Upper lobe of left lung (tissue), 6 donors: ENCODE data around the gene LIME1. TPM values are rescaled to one million over a fixed set of nuclear protein-coding genes. Genes with fewer than 3 reads are reported as not detected.
"Not testable (repeated sequence)": the region's sequence is repeated elsewhere in the genome, so short reads cannot be mapped to it uniquely, and the experiment has no call there.

Source experiments
- ATAC-seq, 2 donors: fragments of 200-7000 bp; cut with Tn5 transposase; one replicate each; pipeline ENCODE4 v1.9.1; 2022; ENCODE audit warnings: mild to moderate bottlenecking in 2 of 2, moderate library complexity in 2 of 2; ENCODE audit not compliant: low FRiP score in 2 of 2
- DNase-seq, 2 donors: peaks; one replicate each; pipeline ENCODE4 v3.0.0-alpha.2; 2019 to 2020
- H3K27ac ChIP-seq, 4 donors: fragments of 200-600 bp; sonication (generic); one replicate each; pipeline ENCODE4 v1.5.1; 2016 to 2019
- H3K27me3 ChIP-seq, 4 donors: fragments of 200-600 bp; sonication (generic); one replicate each; pipeline ENCODE4 v1.5.1; 2017 to 2019
- H3K36me3 ChIP-seq, 4 donors: fragments of 200-600 bp; sonication (generic); one replicate each; pipeline ENCODE4 v1.5.1; 2016 to 2019
- H3K4me1 ChIP-seq, 4 donors: fragments of 200-600 bp; sonication (generic); one replicate each; pipeline ENCODE4 v1.5.1; 2018 to 2019
- H3K4me3 ChIP-seq, 4 donors: fragments of 200-600 bp; sonication (generic); one replicate each; pipeline ENCODE4 v1.5.1; 2017 to 2019; ENCODE audit warnings: mild to moderate bottlenecking in 2 of 4, moderate library complexity in 1 of 4
- H3K9me3 ChIP-seq, 4 donors: fragments of 200-600 bp; sonication (generic); one replicate each; pipeline ENCODE4 v1.5.1; 2018 to 2019
- EP300 ChIP-seq, 4 donors: sonication (generic); formaldehyde crosslinking; IDR thresholded peaks; one replicate each; pipeline ENCODE4 v1.5.1; 2017; ENCODE audit warnings: antibody characterized with exemption in 4 of 4, control low read depth in 2 of 4
- POLR2A ChIP-seq, 4 donors: fragments of 450-650 bp; IDR thresholded peaks; one replicate each; pipeline ENCODE4 v1.5.1; 2016 to 2017; ENCODE audit warnings: antibody characterized with exemption in 4 of 4, mild to moderate bottlenecking in 2 of 4
- POLR2AphosphoS5 ChIP-seq, 2 donors: sonication (generic); formaldehyde crosslinking; IDR thresholded peaks; one replicate each; pipeline ENCODE4 v1.5.1; 2017; ENCODE audit warnings: antibody characterized with exemption in 2 of 2
- WGBS, 2 donors: methylation state at CpG; one replicate each; pipeline ENCODE4 v1.1.5; 2017 to 2018; 5-methylcytosine and 5-hydroxymethylcytosine counted together
- total RNA-seq, 6 donors: library from RNA; depleted of rRNA in 4 of 6; stranded (reverse); fragments of >200 nt in 4 of 6; gene quantifications; one replicate each; pipeline versions ENCODE4 v1.1.0 to v1.2.1, GENCODE V29; 2016 to 2021
- TF ChIP-seq, protein P1 (sequence below), 6 experiments: fragments of 450-650 bp in 4 of 6; fragments of 200-600 bp in 2 of 6; sonication (generic) in 2 of 6; IDR thresholded peaks; one replicate each; pipeline ENCODE4 v1.5.1; 2016 to 2019; ENCODE audit warnings: antibody characterized with exemption in 6 of 6
- donor health status: DM: no; HTN: no; CAD: no; lungs with moderate emphysema.
- donor health status: DM: no; HTN: yes; CAD: no; lungs with severe emphysema.

Gene LIME1
- total RNA-seq, 6 donors from 2014 or later: 12.4 to 51.3 (median 15.3) TPM

DNA sequence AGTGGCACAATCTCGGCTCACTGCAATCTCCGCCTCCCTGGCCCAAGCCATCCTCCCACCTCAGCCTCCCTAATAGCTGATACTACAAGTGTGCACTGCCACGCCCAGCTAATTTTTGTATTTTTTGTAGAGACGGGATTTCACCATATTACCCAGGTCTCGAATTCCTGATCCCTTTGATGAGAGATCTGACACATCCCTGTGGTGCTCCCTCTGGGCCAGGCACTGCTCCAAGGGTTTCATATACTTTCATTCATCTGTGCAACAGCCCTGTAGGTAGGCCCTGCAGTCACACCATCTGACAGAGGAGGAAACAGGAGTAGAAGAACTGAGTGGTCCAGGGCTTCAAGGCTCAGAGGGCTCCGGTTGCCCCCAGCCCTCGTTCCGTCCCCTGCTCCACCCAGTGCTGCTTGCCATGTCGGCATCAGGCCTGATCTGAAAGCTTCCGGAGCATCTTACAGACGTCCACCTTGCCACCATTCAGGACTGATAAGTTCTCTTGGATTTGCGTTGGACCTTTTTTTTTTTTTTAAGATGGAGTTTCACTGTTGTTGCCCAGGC is 25.3 kb upstream of the LIME1 start:
- no peak for ATAC-seq
- WGBS, 2 donors: 83 to 86% methylated on average over 11 to 12 of the region's 12 CpGs
- no peak overlapping the region for H3K4me3 ChIP-seq
- no peak overlapping the region for H3K27ac ChIP-seq
- peaks cover 0 to 9% (median 7%) of the 10 kb centered on the region in 4 donors for H3K9me3 ChIP-seq
- peaks cover 9 to 59% (median 39%) of the 10 kb centered on the region in 4 donors for H3K36me3 ChIP-seq
- H3K27me3 ChIP-seq: no peaks in the 10 kb centered on the region
- H3K4me1 ChIP-seq: peaks cover 21 to 29% (median 23%) of the 10 kb centered on the region in 4 donors
- no peak for TF ChIP-seq POLR2AphosphoS5 (IDR thresholded peaks at IDR 0.05)
- TF ChIP-seq POLR2A (IDR thresholded peaks at IDR 0.05): no peak
- TF ChIP-seq, protein P1, sequence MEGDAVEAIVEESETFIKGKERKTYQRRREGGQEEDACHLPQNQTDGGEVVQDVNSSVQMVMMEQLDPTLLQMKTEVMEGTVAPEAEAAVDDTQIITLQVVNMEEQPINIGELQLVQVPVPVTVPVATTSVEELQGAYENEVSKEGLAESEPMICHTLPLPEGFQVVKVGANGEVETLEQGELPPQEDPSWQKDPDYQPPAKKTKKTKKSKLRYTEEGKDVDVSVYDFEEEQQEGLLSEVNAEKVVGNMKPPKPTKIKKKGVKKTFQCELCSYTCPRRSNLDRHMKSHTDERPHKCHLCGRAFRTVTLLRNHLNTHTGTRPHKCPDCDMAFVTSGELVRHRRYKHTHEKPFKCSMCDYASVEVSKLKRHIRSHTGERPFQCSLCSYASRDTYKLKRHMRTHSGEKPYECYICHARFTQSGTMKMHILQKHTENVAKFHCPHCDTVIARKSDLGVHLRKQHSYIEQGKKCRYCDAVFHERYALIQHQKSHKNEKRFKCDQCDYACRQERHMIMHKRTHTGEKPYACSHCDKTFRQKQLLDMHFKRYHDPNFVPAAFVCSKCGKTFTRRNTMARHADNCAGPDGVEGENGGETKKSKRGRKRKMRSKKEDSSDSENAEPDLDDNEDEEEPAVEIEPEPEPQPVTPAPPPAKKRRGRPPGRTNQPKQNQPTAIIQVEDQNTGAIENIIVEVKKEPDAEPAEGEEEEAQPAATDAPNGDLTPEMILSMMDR (IDR thresholded peaks at IDR 0.05): no peak
- no peak for TF ChIP-seq EP300 (IDR thresholded peaks at IDR 0.05)
- DNase-seq: no peak

DNA sequence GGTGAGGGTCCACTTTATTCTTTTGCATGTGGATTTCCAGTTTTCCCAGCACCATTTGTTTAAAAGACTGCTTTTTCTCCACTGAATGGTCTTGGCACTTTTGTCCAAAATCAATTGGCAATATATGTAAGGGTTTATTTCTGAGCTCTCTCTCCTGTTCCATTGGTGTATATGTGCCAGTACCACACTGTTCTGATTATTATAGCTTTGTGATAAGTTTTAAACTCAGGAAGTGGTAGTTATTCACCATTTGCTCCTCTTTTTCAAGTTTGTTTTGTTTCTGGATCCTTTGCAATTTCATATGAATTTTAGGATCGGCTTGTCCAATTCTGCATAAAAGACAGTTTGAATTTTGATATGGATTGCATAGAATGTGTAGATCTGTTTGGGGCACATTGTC is 24.3 kb upstream of the LIME1 start:
- no peak overlapping the region for H3K27ac ChIP-seq
- 95 to 100% methylated on average over 1 of the region's 1 CpG for WGBS, 2 donors
- no peak for ATAC-seq

DNA sequence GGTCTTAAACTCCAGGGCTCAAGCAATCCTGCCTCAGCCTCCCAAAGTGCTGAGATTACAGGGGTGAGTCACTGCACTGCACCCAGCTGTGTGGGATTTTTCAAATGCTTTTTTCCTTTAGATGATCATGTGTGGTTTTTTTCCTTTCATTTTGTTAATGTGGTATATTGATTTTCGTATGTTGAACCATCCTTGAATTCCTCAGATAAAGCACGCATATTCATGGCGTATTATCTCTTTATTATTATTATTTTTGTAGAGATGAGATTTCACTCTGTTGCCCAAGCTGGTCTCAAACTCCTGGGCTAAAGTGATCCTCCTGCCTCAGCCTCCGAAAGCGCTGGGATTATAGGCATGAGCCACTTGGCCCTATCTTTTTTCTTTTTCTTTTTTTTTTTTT is 21.6 kb upstream of the LIME1 start:
- Histone ChIP-seq H3K27ac (no peak overlapping the region), H3K9me3 (peaks cover 0 to 16% (median 9%) of the 10 kb centered on the region in 4 donors), H3K4me3 (no peak overlapping the region), H3K4me1 (no peaks in the 10 kb centered on the region), H3K36me3 (peaks cover 7 to 74% (median 48%) of the 10 kb centered on the region in 4 donors), H3K27me3 (no peaks in the 10 kb centered on the region)
- TF ChIP-seq POLR2A (IDR thresholded peaks at IDR 0.05): no peak
- TF ChIP-seq, protein P1 (IDR thresholded peaks at IDR 0.05): no peak
- no peak for TF ChIP-seq POLR2AphosphoS5 (IDR thresholded peaks at IDR 0.05)
- TF ChIP-seq EP300 (IDR thresholded peaks at IDR 0.05): no peak
- ATAC-seq (no peak), DNase-seq (no peak)
- 97% methylated on average over 5 of the region's 5 CpGs for WGBS, 2 donors

More for the DNA sequence above, 24.3 kb upstream of the LIME1 start:
- Histone ChIP-seq H3K4me1 (peaks cover 11 to 19% (median 13%) of the 10 kb centered on the region in 4 donors), H3K4me3 (no peak overlapping the region), H3K27me3 (no peaks in the 10 kb centered on the region), H3K36me3 (peaks cover 7 to 62% (median 36%) of the 10 kb centered on the region in 4 donors), H3K9me3 (peaks cover 0 to 9% (median 7%) of the 10 kb centered on the region in 4 donors)
- no peak for DNase-seq
- no peak for TF ChIP-seq EP300 (IDR thresholded peaks at IDR 0.05)
- TF ChIP-seq POLR2AphosphoS5 (IDR thresholded peaks at IDR 0.05): no peak
- TF ChIP-seq, protein P1 (IDR thresholded peaks at IDR 0.05): no peak
- no peak for TF ChIP-seq POLR2A (IDR thresholded peaks at IDR 0.05)

DNA sequence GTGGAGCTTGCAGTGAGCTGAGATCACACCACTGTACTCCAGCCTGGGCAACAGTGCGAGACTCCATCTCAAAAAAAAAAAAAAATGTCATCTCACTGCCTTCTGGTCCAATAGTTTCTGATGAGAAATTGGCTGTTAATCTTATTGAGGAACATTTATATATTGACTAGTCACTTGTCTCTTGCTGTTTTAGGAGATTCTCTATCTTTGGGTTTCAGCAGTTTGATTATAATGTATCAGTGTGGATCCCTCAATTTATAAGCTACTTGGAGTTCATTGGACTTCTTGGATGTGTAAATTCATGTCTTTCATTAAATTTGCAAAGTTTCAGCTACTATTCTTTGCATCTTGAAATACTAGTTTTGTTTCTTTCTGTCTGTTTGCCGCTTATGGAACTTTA is 17.5 kb upstream of the LIME1 start:
- Histone ChIP-seq H3K36me3 (peaks cover 4 to 66% (median 43%) of the 10 kb centered on the region in 4 donors), H3K27ac (no peak overlapping the region), H3K4me1 (no peaks in the 10 kb centered on the region), H3K27me3 (no peaks in the 10 kb centered on the region), H3K4me3 (no peak overlapping the region), H3K9me3 (peaks cover 0 to 16% (median 9%) of the 10 kb centered on the region in 4 donors)
- TF ChIP-seq, protein P1 (IDR thresholded peaks at IDR 0.05): no peak
- TF ChIP-seq POLR2AphosphoS5 (IDR thresholded peaks at IDR 0.05): no peak
- TF ChIP-seq EP300 (IDR thresholded peaks at IDR 0.05): no peak
- TF ChIP-seq POLR2A (IDR thresholded peaks at IDR 0.05): no peak
- 93 to 100% methylated on average over 2 of the region's 2 CpGs for WGBS, 2 donors
- no peak for ATAC-seq
- DNase-seq: no peak

DNA sequence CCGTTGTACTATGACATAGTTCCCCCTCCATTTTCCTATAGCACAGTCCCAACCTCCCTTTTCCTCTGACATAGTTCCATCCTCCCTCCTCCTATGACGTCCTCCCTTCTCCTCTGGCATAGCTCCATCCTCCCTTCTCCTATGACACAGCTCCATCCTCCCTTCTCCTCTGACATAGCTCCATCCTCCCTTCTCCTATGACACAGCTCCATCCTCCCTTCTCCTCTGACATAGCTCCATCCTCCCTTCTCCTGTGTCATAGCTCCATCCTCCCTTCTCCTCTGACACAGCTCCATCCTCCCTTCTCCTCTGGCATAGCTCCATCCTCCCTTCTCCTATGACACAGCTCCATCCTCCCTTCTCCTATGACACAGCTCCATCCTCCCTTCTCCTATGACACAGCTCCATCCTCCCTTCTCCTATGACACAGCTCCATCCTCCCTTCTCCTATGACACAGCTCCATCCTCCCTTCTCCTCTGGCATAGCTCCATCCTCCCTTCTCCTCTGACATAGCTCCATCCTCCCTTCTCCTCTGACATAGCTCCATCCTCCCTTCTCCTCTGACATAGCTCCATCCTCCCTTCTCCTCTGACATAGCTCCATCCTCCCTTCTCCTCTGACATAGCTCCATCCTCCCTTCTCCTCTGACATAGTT is 13.4 kb upstream of the LIME1 start:
- H3K36me3 ChIP-seq: peaks cover 4 to 42% (median 28%) of the 10 kb centered on the region in 4 donors
- DNase-seq, H3K4me3 ChIP-seq, H3K27ac ChIP-seq, H3K27me3 ChIP-seq, H3K4me1 ChIP-seq, ATAC-seq: not testable (repeated sequence)
- WGBS, 2 donors: 86 to 92% methylated on average over 2 of the region's 2 CpGs
- H3K9me3 ChIP-seq: peaks cover 4 to 21% (median 9%) of the 10 kb centered on the region in 4 donors

DNA sequence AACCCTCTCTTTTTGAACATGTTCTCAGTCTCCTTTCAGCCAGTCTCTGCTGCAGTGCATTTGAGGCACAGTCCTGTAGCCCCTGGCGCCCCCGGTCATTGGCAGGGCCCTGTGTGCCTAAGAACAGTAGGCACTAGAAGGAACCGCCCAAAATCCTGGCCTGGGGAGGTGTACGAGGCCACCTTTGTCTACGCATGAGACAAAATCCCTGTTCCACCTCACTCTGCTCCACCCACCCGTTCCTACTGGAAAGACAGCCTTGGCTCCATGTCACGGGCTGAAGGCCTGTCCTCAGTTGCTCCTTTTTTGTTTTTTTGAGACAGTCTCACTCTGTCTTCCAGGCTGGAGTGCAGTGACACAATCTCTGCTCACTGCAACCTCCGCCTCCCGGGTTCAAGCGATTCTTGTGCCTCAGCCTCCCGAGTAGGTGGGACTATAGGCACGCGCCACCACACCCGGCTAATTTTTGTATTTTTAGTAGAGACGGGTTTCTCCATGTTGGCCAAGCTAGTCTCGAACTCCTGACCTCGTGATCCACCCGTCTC is 6.2 kb upstream of the LIME1 start:
- 91 to 93% methylated on average over 18 of the region's 18 CpGs for WGBS, 2 donors

More for the DNA sequence above, 6.2 kb upstream of the LIME1 start:
- peaks cover 0 to 22% (median 13%) of the 10 kb centered on the region in 4 donors for H3K4me1 ChIP-seq
- not testable (repeated sequence) for H3K27ac ChIP-seq, ATAC-seq, H3K9me3 ChIP-seq, H3K27me3 ChIP-seq, H3K4me3 ChIP-seq, DNase-seq
- peaks cover 0 to 40% (median 24%) of the 10 kb centered on the region in 4 donors for H3K36me3 ChIP-seq
